Caco-2 (cell line): ENCODE results near the gene CENPT. TPM values are rescaled to one million over a fixed set of nuclear protein-coding genes. Genes with fewer than 3 reads are reported as not detected.

Experiments used
- Bru-seq: library from RNA; stranded (reverse); fragments of 400-500 nt; gene quantifications from one replicate; lab custom pipeline; 2021; lab: Mats Ljungman, UMichigan
- BruChase-seq, 2 experiments: library from RNA; stranded (reverse); fragments of 400-500 nt; gene quantifications; one replicate each; lab custom pipeline; 2021; lab: Mats Ljungman, UMichigan
- BruUV-seq: library from RNA; stranded (reverse); fragments of 400-500 nt; replicated peaks from 2 replicates; lab custom pipeline; 2021; lab: Mats Ljungman, UMichigan
- CTCF ChIA-PET: fragments of 300-600 bp; sonication (Branson Sonifier 250); formaldehyde crosslinking; loops from one replicate; lab custom pipeline; 2022; ENCODE audit warnings: antibody characterized with exemption; lab: Charles Lee
- POLR2A ChIA-PET: fragments of 300-600 bp; sonication (Branson Sonifier 250); formaldehyde crosslinking; loops from one replicate; lab custom pipeline; 2022; ENCODE audit warnings: antibody characterized with exemption; lab: Charles Lee
- DNase-seq, 2 experiments: peaks; one replicate each; pipeline versions ENCODE4 v3.0.0 to v3.0.0-alpha.2; 2020 to 2022
- H3K27me3 ChIP-seq: replicated peaks from 2 replicates; pipeline ENCODE4 v1.6.0; 2011; ENCODE audit warnings: low read length; ENCODE audit not compliant: control insufficient read depth, insufficient read depth
- H3K36me3 ChIP-seq: 2 replicates; pipeline ENCODE4 v1.5.1; 2011; ENCODE audit warnings: low read length; ENCODE audit not compliant: control insufficient read depth, insufficient read depth
- H3K4me1 ChIP-seq: fragments of 250-450 bp; sonication (Bioruptor Pico); 2 replicates; pipeline ENCODE4 v1.5.1; 2020; ENCODE audit warnings: mild to moderate bottlenecking
- H3K4me3 ChIP-seq: 2 replicates; pipeline ENCODE4 v1.5.1; 2011; ENCODE audit warnings: low read depth, mild to moderate bottlenecking, control low read depth, low read length
- H3K9me3 ChIP-seq: fragments of 250-450 bp; sonication (Bioruptor Pico); 2 replicates; pipeline ENCODE4 v1.5.1; 2020; ENCODE audit warnings: mild to moderate bottlenecking, moderate library complexity
- H3K27ac Mint-ChIP-seq: one replicate; pipeline ENCODE4 v1.8.0; 2022; ENCODE audit warnings: mixed read lengths; ENCODE audit not compliant: unreplicated experiment
- H3K27me3 Mint-ChIP-seq: one replicate; pipeline ENCODE4 v1.8.0; 2022; ENCODE audit warnings: mixed read lengths; ENCODE audit not compliant: insufficient read depth, unreplicated experiment
- H3K36me3 Mint-ChIP-seq: one replicate; pipeline ENCODE4 v1.8.0; 2022; ENCODE audit warnings: mild to moderate bottlenecking, mixed read lengths; ENCODE audit not compliant: insufficient read depth, unreplicated experiment
- H3K4me1 Mint-ChIP-seq: one replicate; pipeline ENCODE4 v1.8.0; 2022; ENCODE audit warnings: low read depth, mixed read lengths; ENCODE audit not compliant: unreplicated experiment
- H3K4me3 Mint-ChIP-seq: one replicate; pipeline ENCODE4 v1.8.0; 2022; ENCODE audit warnings: mild to moderate bottlenecking, moderate library complexity, mixed read lengths; ENCODE audit not compliant: unreplicated experiment
- H3K9me3 Mint-ChIP-seq: one replicate; pipeline ENCODE4 v1.8.0; 2022; ENCODE audit warnings: mixed read lengths; ENCODE audit not compliant: unreplicated experiment
- CTCF ChIP-seq, 2 experiments: fragments of 200-600 bp in 1 of 2; IDR thresholded peaks; 1 replicate in 1 of 2; 2 replicates in 1 of 2; pipeline versions ENCODE4 v1.5.1 to v1.8.0; 2011 to 2022; ENCODE audit warnings: antibody characterized with exemption in 1 of 2, control low read depth in 1 of 2, inconsistent platforms in 1 of 2, low read depth in 1 of 2, low read length in 1 of 2, mild to moderate bottlenecking in 1 of 2, moderate library complexity in 1 of 2; ENCODE audit not compliant: insufficient read depth in 1 of 2, severe bottlenecking in 1 of 2, unreplicated experiment in 1 of 2
- intact Hi-C: fragments of 100-400 bp; cut with micrococcal nuclease; formaldehyde crosslinking; loops from one replicate; pipeline ENCODE4 v1.10.0; 2022; ENCODE audit not compliant: unreplicated experiment
- long read RNA-seq: library from polyadenylated mRNA; stranded (forward); transcript quantifications from one replicate; pipeline ENCODE4 v2.0.0, GENCODE V29; 2022
- total RNA-seq: library from RNA; stranded (reverse); gene quantifications from 2 replicates; pipeline ENCODE4 v1.2.3, GENCODE V29; 2022

Gene CENPT
- total RNA-seq (70.9 and 80.1 TPM in 2 replicates), Bru-seq, nascent RNA (percentile 56 among the genes with signal in this experiment), BruChase-seq, experiment 1, labeled RNA remaining after a 2-hour chase (percentile 66 among the genes with signal in this experiment), BruChase-seq, experiment 2, labeled RNA remaining after a 6-hour chase (percentile 78 among the genes with signal in this experiment)
- long read RNA-seq, transcript CENPT-218 (12 exons, 2,133 nt) = major isoform, 36 of 221 reads
- long read RNA-seq, transcript CENPT-233 (10 exons, 2,957 nt) = minor isoform, 10 of 221 reads
- long read RNA-seq, partial matches to known transcripts = 78 of 221 reads
- long read RNA-seq, other reads (novel, unspliced or antisense) = 93 of 221 reads

- peak; percentile 66 to 71 for DNase-seq
- H3K27me3 ChIP-seq = no peaks in the 10 kb centered on the region
- H3K36me3 ChIP-seq = no peaks in the 10 kb centered on the region; the same call in none of the 2 replicates
- TSS peak; percentile 16 for BruUV-seq
- intact Hi-C loops = loop anchor here (2.0 kb wide), 3 partner anchors 18 to 40 kb away; partner anchors contain the start of genes EDC4, RANBP10 and TSNAXIP1
- Mint-ChIP-seq H3K4me3 (peak within 1 kb of the TSS; percentile 75), H3K27ac (peak within 1 kb of the TSS; percentile 93), H3K9me3 (no peaks in the 10 kb centered on the region), H3K36me3 (peaks cover 53% of the 10 kb centered on the region), H3K4me1 (peaks cover 17% of the 10 kb centered on the region), H3K27me3 (no peaks in the 10 kb centered on the region)
- no peaks in the 10 kb centered on the region for H3K9me3 ChIP-seq
- H3K4me3 ChIP-seq = peak within 1 kb of the TSS; percentile 98
- TF ChIP-seq CTCF (IDR thresholded peaks at IDR 0.05; ENCODE audit: insufficient read depth in 1 of 2, low read depth in 1 of 2, low read length in 1 of 2, severe bottlenecking in 1 of 2, unreplicated experiment in 1 of 2) = no peak
- peaks cover 32% of the 10 kb centered on the region for H3K4me1 ChIP-seq
- ChIA-PET CTCF (interaction anchor here (0.5 to 3.2 kb wide), 4 partner anchors 14 to 285 kb away, joined by 3 to 18 read pairs (median 8); partner anchors contain the start of gene CTCF), POLR2A (interaction anchor here (0.6 to 1.9 kb wide), 3 partner anchors 13 to 41 kb away, joined by 3 to 9 read pairs (median 3); partner anchors contain the start of genes RANBP10 and TSNAXIP1)
These were observed at the start of gene CENPT for GRCh38 chr16:67847064-67847861. Gene CENPT (minus strand): TSS chr16:67847693. CDS start chr16:67833859, 13,834 bp downstream.

GRCh38 chr16:67897231-67897630 lies 49.7 kb upstream of the CENPT start:
- H3K4me1 Mint-ChIP-seq = peaks cover 14% of the 10 kb centered on the region
- no peak overlapping the region for H3K4me3 Mint-ChIP-seq
- ChIA-PET CTCF (interaction anchor here (0.9 kb wide), 1 partner anchor 14 kb away, joined by 3 read pairs; no protein-coding TSS in a partner anchor), POLR2A (interaction anchor here (0.6 to 1.0 kb wide), 2 partner anchors 38 to 480 kb away, joined by 3 to 4 read pairs; no protein-coding TSS in a partner anchor)
- no TSS peak for BruUV-seq
- no peak overlapping the region for H3K27ac Mint-ChIP-seq
- Histone ChIP-seq H3K9me3 (no peaks in the 10 kb centered on the region), H3K4me1 (peaks cover 22% of the 10 kb centered on the region), H3K36me3 (no peaks in the 10 kb centered on the region), H3K4me3 (no peak overlapping the region), H3K27me3 (no peaks in the 10 kb centered on the region)
- intact Hi-C loops = no loop called here
- no peaks in the 10 kb centered on the region for H3K9me3 Mint-ChIP-seq
- no peak for TF ChIP-seq CTCF (IDR thresholded peaks at IDR 0.05; ENCODE audit: insufficient read depth in 1 of 2, low read depth in 1 of 2, low read length in 1 of 2, severe bottlenecking in 1 of 2, unreplicated experiment in 1 of 2)
- H3K36me3 Mint-ChIP-seq = peaks cover 13% of the 10 kb centered on the region
- DNase-seq = no peak
- H3K27me3 Mint-ChIP-seq = no peaks in the 10 kb centered on the region
